Activated naive CD4-positive, alpha-beta T cell treated with anti-CD3 and anti-CD28 coated beads, Interleukin-2, amount 10 ng/mL, durations not matched to agents 7 days and 5 days (primary cell): ENCODE results near the gene TRPM3.

Experiments used
- CTCF ChIA-PET: fragments of 350-600 bp; sonication (Branson Sonifier 250); formaldehyde crosslinking; loops from one replicate; lab custom pipeline; 2021; ENCODE audit warnings: antibody characterized with exemption; lab: Charles Lee
- DNase-seq: peaks from one replicate; pipeline ENCODE4 v3.0.0-alpha.2; 2020
- H3K27ac Mint-ChIP-seq: one replicate; pipeline ENCODE4 v1.8.0; 2021; ENCODE audit warnings: mild to moderate bottlenecking, moderate library complexity, mixed read lengths
- H3K27me3 Mint-ChIP-seq: one replicate; pipeline ENCODE4 v1.8.0; 2021; ENCODE audit warnings: mild to moderate bottlenecking, mixed read lengths
- H3K36me3 Mint-ChIP-seq: one replicate; pipeline ENCODE4 v1.8.0; 2021; ENCODE audit warnings: mixed read lengths
- H3K4me1 Mint-ChIP-seq: one replicate; pipeline ENCODE4 v1.8.0; 2021; ENCODE audit warnings: mixed read lengths
- H3K4me3 Mint-ChIP-seq: one replicate; pipeline ENCODE4 v1.8.0; 2021; ENCODE audit warnings: mild to moderate bottlenecking, moderate library complexity, mixed read lengths
- H3K9me3 Mint-ChIP-seq: one replicate; pipeline ENCODE4 v1.8.0; 2021; ENCODE audit warnings: mixed read lengths

TRPM3 gene

DNA sequence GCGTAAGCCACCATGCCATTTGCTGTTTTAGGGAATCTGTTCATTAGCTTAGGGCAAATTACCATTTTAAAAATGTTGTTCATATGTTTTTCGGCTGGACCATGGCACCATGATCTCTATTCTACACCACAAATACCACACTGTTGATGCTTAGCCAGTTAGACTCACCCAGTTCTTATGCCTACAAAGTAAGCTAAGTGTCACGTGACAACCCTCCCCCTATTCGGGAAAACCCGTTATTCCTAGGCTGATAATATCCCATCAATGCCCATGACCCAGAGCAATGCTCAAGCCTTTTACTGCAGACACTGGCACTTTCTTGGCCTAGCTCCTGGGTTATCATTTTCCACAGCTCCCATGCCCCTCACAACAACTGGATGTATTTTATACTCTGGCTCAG lies 426.7 kb downstream of the TRPM3 start:
- H3K4me1 Mint-ChIP-seq: no peaks in the 10 kb centered on the region
- no peak overlapping the region for H3K4me3 Mint-ChIP-seq
- CTCF ChIA-PET: interaction anchor here (0.9 kb wide), 1 partner anchor 54 kb away, joined by 3 read pairs; no protein-coding TSS in a partner anchor
- no peaks in the 10 kb centered on the region for H3K36me3 Mint-ChIP-seq
- no peaks in the 10 kb centered on the region for H3K27me3 Mint-ChIP-seq
- no peaks in the 10 kb centered on the region for H3K9me3 Mint-ChIP-seq
- DNase-seq: no peak
- no peak overlapping the region for H3K27ac Mint-ChIP-seq

DNA sequence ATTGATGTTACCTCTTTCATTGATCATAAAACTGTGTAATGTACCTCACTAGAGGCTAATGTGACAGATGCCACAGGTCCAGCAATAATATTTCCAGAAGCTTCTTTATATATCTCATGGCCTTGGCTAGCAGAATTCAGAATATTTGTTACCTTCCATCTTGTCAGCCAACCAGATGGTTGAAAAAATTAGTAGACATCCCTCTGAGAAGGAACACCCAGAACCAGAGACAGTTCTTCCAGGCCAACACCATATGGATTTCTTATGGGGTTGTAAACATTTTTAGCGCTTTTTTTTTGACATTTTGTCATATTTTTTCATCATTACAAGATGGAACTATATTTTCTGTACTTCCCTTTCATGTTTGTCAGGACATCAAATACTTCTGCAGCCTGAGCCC lies 428.2 kb downstream of the TRPM3 start:
- CTCF ChIA-PET: interaction anchor here (1.0 kb wide), 1 partner anchor 29 kb away, joined by 3 read pairs; no protein-coding TSS in a partner anchor
- Mint-ChIP-seq H3K36me3 (no peaks in the 10 kb centered on the region), H3K9me3 (no peaks in the 10 kb centered on the region), H3K4me3 (no peak overlapping the region), H3K27ac (no peak overlapping the region), H3K27me3 (no peaks in the 10 kb centered on the region), H3K4me1 (no peaks in the 10 kb centered on the region)
- no peak for DNase-seq

DNA sequence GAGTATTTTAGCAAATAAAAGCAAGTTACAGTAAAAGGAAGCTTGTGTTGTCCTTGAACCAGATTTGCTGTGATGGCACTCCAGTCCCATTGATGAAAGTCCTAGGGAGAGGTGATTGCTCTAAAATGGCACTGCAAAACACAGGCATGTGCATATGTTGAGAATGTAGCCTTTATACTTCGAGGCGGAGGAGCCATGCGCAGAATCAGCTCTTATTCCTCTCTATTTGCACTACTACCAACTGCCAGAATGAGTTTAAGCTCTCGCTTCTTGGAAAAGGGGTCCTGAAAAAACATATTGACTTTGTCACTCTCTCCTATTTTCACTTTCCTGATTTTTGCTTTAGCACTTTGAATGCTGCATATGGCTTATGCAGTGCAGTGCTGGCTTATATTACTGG lies 429.0 kb downstream of the TRPM3 start:
- CTCF ChIA-PET: interaction anchor here (1.0 kb wide), 1 partner anchor 28 kb away, joined by 3 read pairs; no protein-coding TSS in a partner anchor

DNA sequence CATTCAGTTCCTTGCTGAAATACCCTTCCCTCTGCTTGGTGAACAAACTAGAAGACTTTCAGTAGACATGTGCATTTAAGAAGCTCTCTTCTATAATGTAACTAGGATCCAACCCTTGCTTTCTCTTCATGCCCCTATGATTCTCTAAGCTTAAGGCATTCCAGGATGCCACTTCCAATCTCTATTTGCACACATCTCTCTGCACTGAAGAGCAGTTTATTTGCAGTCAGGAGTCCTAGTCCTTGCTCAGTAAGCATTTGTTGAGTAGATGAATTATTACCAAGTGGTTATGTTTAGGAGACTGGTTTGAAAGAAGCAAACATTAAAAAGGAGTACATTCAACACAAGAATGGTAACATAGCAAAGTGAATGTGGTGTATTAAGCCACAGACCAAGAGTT lies 432.7 kb downstream of the TRPM3 start:
- no peaks in the 10 kb centered on the region for H3K27me3 Mint-ChIP-seq
- CTCF ChIA-PET: no interaction called here
- H3K9me3 Mint-ChIP-seq: no peaks in the 10 kb centered on the region
- H3K36me3 Mint-ChIP-seq: no peaks in the 10 kb centered on the region
- no peak overlapping the region for H3K4me3 Mint-ChIP-seq
- no peaks in the 10 kb centered on the region for H3K4me1 Mint-ChIP-seq
- H3K27ac Mint-ChIP-seq: no peak overlapping the region
- no peak for DNase-seq

More for the DNA sequence above, 429.0 kb downstream of the TRPM3 start:
- H3K36me3 Mint-ChIP-seq: no peaks in the 10 kb centered on the region
- DNase-seq: no peak
- H3K27ac Mint-ChIP-seq: no peak overlapping the region
- H3K9me3 Mint-ChIP-seq: no peaks in the 10 kb centered on the region
- H3K27me3 Mint-ChIP-seq: no peaks in the 10 kb centered on the region
- H3K4me3 Mint-ChIP-seq: no peak overlapping the region
- H3K4me1 Mint-ChIP-seq: no peaks in the 10 kb centered on the region

DNA sequence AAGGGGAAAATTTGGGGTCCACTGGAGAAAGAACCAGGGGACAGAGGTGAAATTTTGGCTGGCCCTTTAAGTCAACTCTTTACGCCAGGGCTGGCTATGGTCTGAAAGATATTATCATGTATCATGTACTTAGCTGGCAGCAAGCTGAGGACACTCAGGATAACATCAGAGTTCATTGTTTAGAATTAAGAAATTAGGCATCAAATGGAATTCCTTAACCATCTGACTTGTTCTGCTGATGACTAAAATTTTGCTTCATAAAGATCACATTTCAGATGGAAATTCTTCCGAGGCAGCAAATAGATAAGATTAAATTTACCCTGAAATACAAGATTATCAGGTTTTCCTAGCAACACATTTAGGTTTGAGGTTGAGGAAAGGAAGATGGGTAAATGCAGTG lies 437.6 kb downstream of the TRPM3 start:
- CTCF ChIA-PET: no interaction called here
- Mint-ChIP-seq H3K36me3 (no peaks in the 10 kb centered on the region), H3K4me1 (no peaks in the 10 kb centered on the region), H3K9me3 (no peaks in the 10 kb centered on the region), H3K27ac (no peak overlapping the region), H3K4me3 (no peak overlapping the region), H3K27me3 (no peaks in the 10 kb centered on the region)
- no peak for DNase-seq

DNA sequence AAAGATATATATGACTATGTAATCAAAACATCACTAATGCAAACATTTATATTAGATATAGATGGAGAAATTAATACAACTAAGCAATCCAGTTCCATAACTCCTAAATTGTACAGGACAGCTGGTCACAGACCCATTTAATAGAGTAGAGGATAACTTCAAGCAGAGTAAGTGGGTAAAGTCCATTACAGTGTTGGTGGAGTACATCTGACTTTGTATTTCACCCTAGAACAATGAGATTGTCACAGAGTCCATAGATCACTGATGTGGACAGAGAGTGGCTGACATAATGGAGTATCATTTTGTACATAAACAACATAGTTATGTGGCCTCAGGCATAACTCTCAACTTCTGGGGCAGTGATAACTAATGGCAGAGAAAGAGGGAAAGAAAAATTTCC lies 439.1 kb downstream of the TRPM3 start:
- no peak for DNase-seq
- no peaks in the 10 kb centered on the region for H3K36me3 Mint-ChIP-seq
- H3K4me1 Mint-ChIP-seq: no peaks in the 10 kb centered on the region
- peaks cover 4% of the 10 kb centered on the region for H3K27me3 Mint-ChIP-seq
- CTCF ChIA-PET: no interaction called here
- H3K9me3 Mint-ChIP-seq: no peaks in the 10 kb centered on the region
- no peak overlapping the region for H3K4me3 Mint-ChIP-seq
- no peak overlapping the region for H3K27ac Mint-ChIP-seq

DNA sequence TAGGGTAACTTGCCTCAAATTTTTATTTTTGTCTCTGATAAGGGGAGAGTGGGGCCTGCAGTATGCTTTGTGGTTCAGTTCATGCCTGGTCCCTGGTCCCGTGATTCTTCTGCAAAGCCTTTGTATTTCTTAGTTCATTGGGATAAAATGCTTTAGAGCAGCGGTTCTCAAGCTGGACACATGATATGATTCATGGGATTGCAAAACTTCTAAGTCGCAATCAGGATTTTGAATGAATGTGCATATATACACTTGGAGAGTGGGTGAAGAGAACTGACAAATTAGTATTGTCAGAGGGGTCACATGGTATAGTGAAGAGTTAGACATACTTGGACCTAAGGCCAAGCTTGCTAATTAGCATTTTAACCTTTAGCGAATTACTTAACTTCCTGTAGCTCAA lies 441.6 kb downstream of the TRPM3 start:
- H3K27ac Mint-ChIP-seq: no peak overlapping the region
- H3K4me1 Mint-ChIP-seq: no peaks in the 10 kb centered on the region
- H3K9me3 Mint-ChIP-seq: no peaks in the 10 kb centered on the region
- CTCF ChIA-PET: no interaction called here
- no peak overlapping the region for H3K4me3 Mint-ChIP-seq
- H3K27me3 Mint-ChIP-seq: peaks cover 4% of the 10 kb centered on the region
- no peaks in the 10 kb centered on the region for H3K36me3 Mint-ChIP-seq
- no peak for DNase-seq

DNA sequence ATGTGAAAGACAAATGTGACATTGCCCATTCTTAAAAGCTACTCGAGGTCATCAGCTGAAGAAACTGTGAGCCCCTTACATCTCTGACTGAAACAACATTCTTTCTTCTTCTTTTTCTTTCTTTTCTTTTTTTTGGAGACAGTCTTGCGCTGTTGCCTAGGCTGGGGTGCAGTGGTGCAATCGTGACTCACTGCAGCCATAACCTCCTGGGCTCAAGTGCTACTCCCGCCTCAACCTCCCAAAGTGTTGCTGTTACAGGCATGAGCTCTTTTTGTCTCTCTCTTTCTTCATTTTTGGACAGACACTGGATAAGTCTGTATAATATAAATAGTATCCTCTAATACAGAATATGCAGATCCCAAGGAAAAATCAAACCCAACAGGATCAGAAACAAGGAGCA lies 443.3 kb downstream of the TRPM3 start:
- Mint-ChIP-seq H3K36me3 (no peaks in the 10 kb centered on the region), H3K9me3 (no peaks in the 10 kb centered on the region), H3K4me1 (no peaks in the 10 kb centered on the region), H3K27ac (no peak overlapping the region), H3K27me3 (peaks cover 4% of the 10 kb centered on the region), H3K4me3 (no peak overlapping the region)
- CTCF ChIA-PET: no interaction called here
- DNase-seq: no peak

DNA sequence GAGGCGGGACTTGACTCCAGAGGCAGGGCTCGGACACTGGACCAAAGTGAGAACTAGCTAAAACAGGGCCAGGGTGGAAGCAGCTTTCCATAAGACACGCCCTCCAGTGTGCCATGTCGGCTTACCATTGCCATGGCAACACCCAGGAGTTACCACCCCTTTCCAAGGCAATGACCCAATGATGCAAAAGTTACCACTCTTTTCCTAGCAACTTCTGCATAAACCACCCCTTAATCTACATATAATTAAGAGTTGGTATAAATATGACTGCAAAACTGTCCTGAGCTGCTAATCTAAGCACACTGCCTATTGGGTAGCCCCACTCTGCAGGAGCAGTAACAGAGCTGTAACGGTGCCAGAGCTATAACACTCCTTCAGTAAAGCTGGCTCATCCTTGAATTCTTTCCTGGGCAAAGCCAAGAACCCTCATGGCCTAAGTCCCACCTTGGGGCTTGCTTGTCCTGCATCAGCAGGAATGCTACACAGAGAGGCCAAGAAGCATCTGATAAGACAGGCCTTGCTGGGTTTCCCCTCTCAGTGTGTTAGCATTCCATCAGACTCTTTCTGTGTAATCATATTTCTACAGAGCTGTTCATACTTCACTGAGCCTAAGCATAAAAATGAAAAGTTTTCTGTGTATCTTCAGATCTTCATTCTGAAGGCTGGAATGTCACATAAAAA lies 444.2 kb downstream of the TRPM3 start:
- H3K4me3 Mint-ChIP-seq: no peak overlapping the region
- H3K27ac Mint-ChIP-seq: no peak overlapping the region
- H3K4me1 Mint-ChIP-seq: no peaks in the 10 kb centered on the region
- H3K36me3 Mint-ChIP-seq: no peaks in the 10 kb centered on the region
- DNase-seq: no peak
- CTCF ChIA-PET: no interaction called here
- H3K27me3 Mint-ChIP-seq: peaks cover 4% of the 10 kb centered on the region
- H3K9me3 Mint-ChIP-seq: no peaks in the 10 kb centered on the region

DNA sequence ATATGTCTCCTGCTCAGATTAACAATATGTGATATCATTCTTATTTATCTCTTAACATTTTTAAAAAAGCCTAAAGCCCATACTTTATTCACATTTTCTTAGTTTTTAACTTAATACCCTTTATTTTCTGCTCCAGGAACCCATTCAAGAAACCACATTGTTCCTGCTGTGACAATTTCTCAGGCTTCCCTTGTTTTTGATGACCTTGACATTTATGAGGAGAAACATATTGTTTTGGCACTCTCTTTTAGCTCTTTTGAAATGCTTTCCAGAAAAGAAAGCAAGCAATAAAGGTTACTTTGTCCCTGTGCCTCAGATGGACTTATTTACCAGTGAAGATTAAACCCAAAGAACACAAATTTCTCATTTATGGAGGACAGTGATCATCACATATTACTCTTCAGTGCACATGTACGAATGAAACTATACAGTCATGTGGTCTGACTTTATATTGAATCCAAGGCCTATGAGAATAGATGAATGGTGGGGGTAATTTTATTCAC lies 445.5 kb downstream of the TRPM3 start:
- DNase-seq: no peak
- CTCF ChIA-PET: no interaction called here
- Mint-ChIP-seq H3K36me3 (no peaks in the 10 kb centered on the region), H3K9me3 (no peaks in the 10 kb centered on the region), H3K4me1 (no peaks in the 10 kb centered on the region), H3K27ac (no peak overlapping the region), H3K4me3 (no peak overlapping the region), H3K27me3 (peaks cover 4% of the 10 kb centered on the region)

DNA sequence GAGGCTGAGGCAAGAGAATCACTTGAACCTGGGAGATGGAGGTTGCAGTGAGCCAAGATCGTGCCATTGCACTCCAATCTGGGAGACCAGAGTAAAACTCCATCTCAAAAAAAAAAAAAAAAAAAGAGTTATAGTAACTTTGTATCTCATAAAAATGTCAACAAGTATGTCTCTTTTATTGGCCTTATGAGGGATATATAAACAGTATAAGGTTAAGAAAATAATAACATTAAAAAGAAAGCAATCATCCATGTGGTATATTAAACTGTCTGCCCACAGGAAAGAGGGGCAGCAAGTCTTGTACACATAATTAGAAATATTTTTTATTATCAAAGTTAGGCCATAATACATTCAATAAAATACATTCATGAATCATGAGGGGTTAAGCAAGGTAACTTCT lies 447.6 kb downstream of the TRPM3 start:
- CTCF ChIA-PET: no interaction called here
- Mint-ChIP-seq H3K4me1 (no peaks in the 10 kb centered on the region), H3K9me3 (no peaks in the 10 kb centered on the region), H3K27me3 (peaks cover 10% of the 10 kb centered on the region), H3K27ac (no peak overlapping the region), H3K4me3 (no peak overlapping the region), H3K36me3 (no peaks in the 10 kb centered on the region)
- DNase-seq: no peak

DNA sequence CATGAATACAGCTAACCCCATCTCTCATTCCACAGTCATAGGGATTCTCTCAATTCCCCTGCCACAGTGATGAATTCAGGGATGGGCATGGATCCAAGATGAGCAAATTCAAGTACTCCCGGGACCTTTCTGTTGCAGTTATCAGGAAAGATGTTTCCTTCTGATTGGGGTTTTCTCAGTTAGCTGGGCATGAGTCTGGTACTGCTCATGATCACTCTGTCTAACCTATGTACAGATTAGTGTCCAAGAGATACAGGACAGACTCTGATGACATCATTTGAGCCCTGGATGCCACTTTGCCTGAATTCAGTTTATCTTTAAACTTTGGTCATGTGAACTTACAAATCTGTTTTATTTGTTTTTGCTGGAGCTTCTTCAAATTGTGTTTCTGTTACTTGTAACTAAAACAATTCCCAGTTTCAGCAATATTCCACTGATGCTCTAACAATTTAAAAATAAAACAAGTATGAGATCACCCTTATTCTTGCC lies 449.2 kb downstream of the TRPM3 start:
- H3K4me3 Mint-ChIP-seq: no peak overlapping the region
- no peaks in the 10 kb centered on the region for H3K36me3 Mint-ChIP-seq
- DNase-seq: no peak
- no peak overlapping the region for H3K27ac Mint-ChIP-seq
- no peaks in the 10 kb centered on the region for H3K9me3 Mint-ChIP-seq
- peaks cover 5% of the 10 kb centered on the region for H3K27me3 Mint-ChIP-seq
- H3K4me1 Mint-ChIP-seq: no peaks in the 10 kb centered on the region
- CTCF ChIA-PET: interaction anchor here (1.2 kb wide), 1 partner anchor 18 kb away, joined by 3 read pairs; no protein-coding TSS in a partner anchor

DNA sequence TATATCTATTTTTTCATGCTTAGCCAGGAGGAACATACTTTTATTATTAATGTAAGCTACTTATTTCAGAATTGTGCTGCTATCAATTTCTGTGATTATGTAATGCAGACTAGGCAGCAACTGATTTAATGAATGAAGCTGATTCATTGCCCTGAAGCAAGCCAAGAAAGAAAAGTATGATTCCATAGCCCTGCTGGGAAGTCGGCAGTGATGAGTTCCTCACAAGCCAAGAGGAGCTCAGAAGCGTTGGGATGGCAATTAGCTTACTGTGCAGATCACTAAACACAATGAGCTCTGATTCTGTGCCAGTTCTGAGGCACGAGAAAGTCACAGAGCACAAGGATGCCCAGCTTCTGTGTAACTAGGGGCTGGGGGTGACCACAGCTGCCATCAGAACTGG lies 452.7 kb downstream of the TRPM3 start:
- Mint-ChIP-seq H3K27ac (no peak overlapping the region), H3K9me3 (no peaks in the 10 kb centered on the region), H3K27me3 (peaks cover 5% of the 10 kb centered on the region), H3K36me3 (no peaks in the 10 kb centered on the region), H3K4me3 (no peak overlapping the region), H3K4me1 (peaks cover 18% of the 10 kb centered on the region)
- no peak for DNase-seq
- CTCF ChIA-PET: no interaction called here

DNA sequence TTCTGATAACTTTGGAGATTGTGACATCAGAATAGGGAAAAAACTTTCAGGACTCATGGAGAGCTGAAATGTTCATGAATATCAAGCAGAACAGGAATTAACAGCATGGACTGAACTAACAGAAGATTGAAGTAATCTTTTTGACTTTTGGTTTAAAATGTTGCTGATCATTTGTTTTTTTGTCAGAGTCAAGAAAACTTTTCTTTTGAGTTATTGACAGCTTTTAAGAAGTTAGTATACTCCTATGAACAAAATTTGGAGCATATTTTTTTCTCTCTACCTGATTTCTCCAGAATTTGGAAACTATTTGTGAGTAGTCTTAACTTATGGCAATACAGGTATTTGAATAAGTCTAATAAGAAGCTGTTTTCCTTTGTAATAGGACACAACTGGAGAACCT lies 462.7 kb downstream of the TRPM3 start:
- Mint-ChIP-seq H3K36me3 (no peaks in the 10 kb centered on the region), H3K27me3 (no peaks in the 10 kb centered on the region), H3K9me3 (peaks cover 2% of the 10 kb centered on the region), H3K4me1 (no peaks in the 10 kb centered on the region), H3K27ac (no peak overlapping the region), H3K4me3 (no peak overlapping the region)
- DNase-seq: no peak
- CTCF ChIA-PET: no interaction called here

DNA sequence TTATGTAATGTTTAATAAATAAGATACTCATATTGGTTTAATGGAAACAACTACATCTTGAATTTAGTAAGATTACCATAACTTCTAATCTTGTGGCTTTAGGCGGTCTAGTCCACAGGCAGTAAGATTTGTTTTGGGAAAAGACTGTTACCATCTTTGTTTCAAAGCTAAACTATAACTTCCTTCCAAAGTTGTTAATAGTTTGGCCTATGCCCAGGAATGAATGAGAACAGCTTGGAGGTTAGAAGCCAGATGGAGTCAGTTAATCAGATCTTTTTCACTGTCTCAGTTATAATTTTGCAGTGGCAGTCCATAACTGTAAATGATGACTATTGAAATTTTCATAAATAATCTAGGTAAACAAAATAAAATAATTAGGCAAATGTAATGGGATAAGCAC lies 465.1 kb downstream of the TRPM3 start:
- Mint-ChIP-seq H3K27me3 (no peaks in the 10 kb centered on the region), H3K9me3 (peaks cover 2% of the 10 kb centered on the region), H3K27ac (no peak overlapping the region), H3K4me3 (no peak overlapping the region), H3K4me1 (no peaks in the 10 kb centered on the region), H3K36me3 (no peaks in the 10 kb centered on the region)
- DNase-seq: no peak
- CTCF ChIA-PET: no interaction called here
